ENCODE measurements around the gene RLN3. TPM values are rescaled to one million over a fixed set of nuclear protein-coding genes. Genes with fewer than 3 reads are reported as not detected.

RLN3 gene
- total and polyA plus RNA-seq, 2 donors from 2014 or later, result not detected

GRCh38 chr19:14072535-14073260 lies 44.8 kb downstream of the RLN3 start, which contains the start of gene MISP3:
TSS of gene MISP3 (plus strand) at chr19:14072786. CDS start at chr19:14073310, 524 bp downstream.
- peak within 1 kb of the TSS; percentile 88 to 97 for H3K27ac ChIP-seq (ENCODE audit: low read depth in 2 of 2, low read length in 2 of 2)
- TF ChIP-seq CTCF (IDR thresholded peaks at IDR 0.05; ENCODE audit: borderline replicate concordance, extremely low read depth, insufficient read depth), result no peak
- peaks cover 0 to 14% (median 2%) of the 10 kb centered on the region in 3 donors for H3K4me1 ChIP-seq (ENCODE audit: control insufficient read depth in 2 of 3, insufficient read depth in 2 of 3, low read depth in 1 of 3, low read length in 3 of 3)
- H3K4me3 ChIP-seq (ENCODE audit: low read length in 3 of 3), result peak within 1 kb of the TSS; percentile 57 to 88 (median 84)
- intact Hi-C loops (cut with DNase I), result no loop called here
- DNase-seq, result peak in 3 of 5 donors; percentile 54 to 92 (median 79)
- no peaks in the 10 kb centered on the region for H3K27me3 ChIP-seq (ENCODE audit: control insufficient read depth, insufficient read depth, low read length)
- no peaks in the 10 kb centered on the region for H3K36me3 ChIP-seq (ENCODE audit: control insufficient read depth in 2 of 3, insufficient read depth in 3 of 3, low read length in 3 of 3)
- peak within 1 kb of the TSS in 2 of 3 donors; percentile 62 to 86 for H3K9ac ChIP-seq (ENCODE audit: low read length in 3 of 3)
- no peaks in the 10 kb centered on the region for H3K9me3 ChIP-seq (ENCODE audit: control insufficient read depth in 2 of 3, insufficient read depth in 1 of 3, low read length in 3 of 3)
- FAIRE-seq, result no peak

DNA sequence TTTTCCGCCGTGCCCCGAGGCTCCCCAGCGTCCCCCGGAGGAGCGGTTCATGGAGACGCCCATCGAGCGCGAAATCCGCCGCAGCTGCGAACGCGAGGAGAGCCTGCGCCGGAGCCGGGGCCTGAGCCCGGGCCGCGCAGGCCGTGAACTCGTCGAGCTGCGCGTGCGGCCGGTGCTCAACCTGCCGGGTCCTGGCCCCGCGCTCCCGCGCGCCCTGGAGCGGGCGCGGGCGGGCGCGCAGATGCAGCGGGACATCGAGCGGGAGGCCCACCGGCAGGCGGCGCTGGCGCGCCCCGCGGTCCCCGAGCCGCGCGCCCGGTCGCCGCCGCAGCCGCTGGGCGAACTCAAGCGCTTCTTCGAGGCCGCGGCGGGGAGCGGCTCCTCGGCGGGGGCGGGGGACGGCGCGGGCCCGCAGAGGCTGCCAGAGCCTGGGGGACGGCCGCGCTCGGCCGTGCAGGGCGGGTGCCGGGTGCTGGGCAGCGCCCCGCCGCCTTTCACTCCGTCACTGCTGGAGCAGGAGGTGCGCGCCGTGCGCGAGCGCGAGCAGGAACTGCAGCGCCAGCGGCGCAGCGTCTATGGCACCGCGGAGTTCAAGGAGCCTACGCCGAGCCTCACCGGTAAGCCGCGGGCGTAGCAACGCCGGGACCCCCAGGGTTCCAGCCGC lies 45.4 kb downstream of the RLN3 start:
- Histone ChIP-seq H3K4me3 (ENCODE audit: low read length in 3 of 3) (peak overlapping the region; percentile 57 to 88 (median 84)), H3K36me3 (ENCODE audit: control insufficient read depth in 2 of 3, insufficient read depth in 3 of 3, low read length in 3 of 3) (no peaks in the 10 kb centered on the region), H3K9me3 (ENCODE audit: control insufficient read depth in 2 of 3, insufficient read depth in 1 of 3, low read length in 3 of 3) (no peaks in the 10 kb centered on the region), H3K27me3 (ENCODE audit: control insufficient read depth, insufficient read depth, low read length) (no peaks in the 10 kb centered on the region), H3K27ac (ENCODE audit: low read depth in 2 of 2, low read length in 2 of 2) (peak overlapping the region; percentile 88 to 97), H3K9ac (ENCODE audit: low read length in 3 of 3) (peak overlapping the region; percentile 20 to 86 (median 62)), H3K4me1 (ENCODE audit: control insufficient read depth in 2 of 3, insufficient read depth in 2 of 3, low read depth in 1 of 3, low read length in 3 of 3) (peaks cover 0 to 14% (median 2%) of the 10 kb centered on the region in 3 donors)
- TF ChIP-seq CTCF (IDR thresholded peaks at IDR 0.05; ENCODE audit: borderline replicate concordance, extremely low read depth, insufficient read depth), result peak; percentile 62
- DNase-seq (peak; percentile 74 to 91 (median 86)), FAIRE-seq (no peak)
- intact Hi-C loops (cut with DNase I), result no loop called here

DNA sequence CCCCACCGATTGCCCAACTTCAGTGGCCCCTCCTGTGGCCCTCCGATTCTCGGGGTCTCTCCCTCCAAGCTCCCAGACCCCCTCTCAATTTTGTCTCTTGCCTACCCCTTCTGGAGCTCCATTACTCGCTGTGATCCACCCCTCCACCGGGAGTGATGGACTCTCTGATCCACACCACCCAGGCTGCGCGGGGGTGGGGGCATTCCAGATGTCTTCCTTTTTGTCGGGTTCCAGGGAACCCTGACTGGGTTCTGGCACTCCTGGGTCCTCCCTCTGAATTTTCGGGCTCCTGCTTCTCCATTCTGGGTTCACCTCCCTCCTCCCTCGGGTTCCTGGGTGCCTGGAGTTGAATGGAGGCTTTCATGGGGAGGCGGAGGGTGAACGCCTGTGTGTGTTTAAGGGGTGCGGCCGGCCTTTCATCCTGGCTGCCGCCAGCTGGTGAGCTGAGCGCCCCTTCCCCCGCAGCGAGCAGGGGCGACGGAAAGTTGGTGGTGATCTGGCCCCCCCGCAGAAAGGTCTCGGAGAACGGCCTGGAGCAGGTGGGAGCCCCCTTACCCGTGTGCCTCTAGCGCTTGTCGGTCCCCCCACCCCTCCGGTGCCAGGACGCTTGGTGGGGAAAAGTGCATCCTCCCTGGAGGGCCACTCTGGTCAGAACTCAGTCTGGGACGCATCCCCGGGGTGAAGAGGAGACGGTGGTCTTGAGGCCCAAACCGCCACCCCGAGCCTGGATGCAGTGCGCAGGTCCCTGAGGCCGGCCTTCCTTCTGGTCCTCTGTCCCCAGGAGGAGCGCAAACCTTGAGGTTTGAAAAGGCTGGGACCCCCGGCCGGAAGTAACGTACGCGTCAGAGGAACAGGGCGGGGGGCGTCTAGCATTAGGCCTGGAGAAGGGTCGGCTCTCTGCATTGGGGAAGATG lies 46.2 kb downstream of the RLN3 start:
- peaks cover 0 to 14% (median 2%) of the 10 kb centered on the region in 3 donors for H3K4me1 ChIP-seq (ENCODE audit: control insufficient read depth in 2 of 3, insufficient read depth in 2 of 3, low read depth in 1 of 3, low read length in 3 of 3)
- no peaks in the 10 kb centered on the region for H3K27me3 ChIP-seq (ENCODE audit: control insufficient read depth, insufficient read depth, low read length)
- H3K9me3 ChIP-seq (ENCODE audit: control insufficient read depth in 2 of 3, insufficient read depth in 1 of 3, low read length in 3 of 3), result no peaks in the 10 kb centered on the region
- DNase-seq, result peak in 2 of 5 donors; percentile 70 to 80
- intact Hi-C loops (cut with DNase I), result no loop called here
- peak overlapping the region; percentile 74 to 84 for H3K27ac ChIP-seq (ENCODE audit: low read depth in 2 of 2, low read length in 2 of 2)
- no peak for FAIRE-seq
- peak overlapping the region; percentile 57 to 88 (median 84) for H3K4me3 ChIP-seq (ENCODE audit: low read length in 3 of 3)
- H3K9ac ChIP-seq (ENCODE audit: low read length in 3 of 3), result peak overlapping the region; percentile 20 to 86 (median 43)
- no peaks in the 10 kb centered on the region for H3K36me3 ChIP-seq (ENCODE audit: control insufficient read depth in 2 of 3, insufficient read depth in 3 of 3, low read length in 3 of 3)
- no peak for TF ChIP-seq CTCF (IDR thresholded peaks at IDR 0.05; ENCODE audit: borderline replicate concordance, extremely low read depth, insufficient read depth)
